Adrenal gland (tissue), 5 donors: Measurements from ENCODE around the gene VMO1.

Experiments used
- POLR2A ChIP-seq, 2 donors: fragments of 450-650 bp; IDR thresholded peaks; one replicate each; pipeline ENCODE4 v1.6.1; 2017; ENCODE audit warnings: antibody characterized with exemption in 2 of 2, mild to moderate bottlenecking in 2 of 2, moderate library complexity in 1 of 2
- TF ChIP-seq, protein P1 (sequence below), 6 experiments: fragments of 450-650 bp in 4 of 6; fragments of 200-600 bp in 2 of 6; sonication (generic) in 1 of 6; IDR thresholded peaks; 1 replicate in 5 of 6; 2 replicates in 1 of 6; pipeline versions ENCODE4 v1.5.1 to v1.8.0; 2016 to 2021; ENCODE audit warnings: antibody characterized with exemption in 6 of 6, mild to moderate bottlenecking in 2 of 6, moderate library complexity in 1 of 6
- donor health status: DM: no; HTN: no; CAD: no.

GRCh38 chr17:4771519-4772234, 14.5 kb downstream of the VMO1 start, which contains the start of gene TM4SF5:
- TF ChIP-seq, protein P1, sequence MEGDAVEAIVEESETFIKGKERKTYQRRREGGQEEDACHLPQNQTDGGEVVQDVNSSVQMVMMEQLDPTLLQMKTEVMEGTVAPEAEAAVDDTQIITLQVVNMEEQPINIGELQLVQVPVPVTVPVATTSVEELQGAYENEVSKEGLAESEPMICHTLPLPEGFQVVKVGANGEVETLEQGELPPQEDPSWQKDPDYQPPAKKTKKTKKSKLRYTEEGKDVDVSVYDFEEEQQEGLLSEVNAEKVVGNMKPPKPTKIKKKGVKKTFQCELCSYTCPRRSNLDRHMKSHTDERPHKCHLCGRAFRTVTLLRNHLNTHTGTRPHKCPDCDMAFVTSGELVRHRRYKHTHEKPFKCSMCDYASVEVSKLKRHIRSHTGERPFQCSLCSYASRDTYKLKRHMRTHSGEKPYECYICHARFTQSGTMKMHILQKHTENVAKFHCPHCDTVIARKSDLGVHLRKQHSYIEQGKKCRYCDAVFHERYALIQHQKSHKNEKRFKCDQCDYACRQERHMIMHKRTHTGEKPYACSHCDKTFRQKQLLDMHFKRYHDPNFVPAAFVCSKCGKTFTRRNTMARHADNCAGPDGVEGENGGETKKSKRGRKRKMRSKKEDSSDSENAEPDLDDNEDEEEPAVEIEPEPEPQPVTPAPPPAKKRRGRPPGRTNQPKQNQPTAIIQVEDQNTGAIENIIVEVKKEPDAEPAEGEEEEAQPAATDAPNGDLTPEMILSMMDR (IDR thresholded peaks at IDR 0.05): no peak
- TF ChIP-seq POLR2A (IDR thresholded peaks at IDR 0.05): no peak
